Measurements from ENCODE around the gene LGI1. TPM values are rescaled to one million over a fixed set of nuclear protein-coding genes. Genes with fewer than 3 reads are reported as not detected.

The LGI1 gene
- total RNA-seq, 2 donors from 2014 or later: 4.7 TPM; not detected in 1

DNA sequence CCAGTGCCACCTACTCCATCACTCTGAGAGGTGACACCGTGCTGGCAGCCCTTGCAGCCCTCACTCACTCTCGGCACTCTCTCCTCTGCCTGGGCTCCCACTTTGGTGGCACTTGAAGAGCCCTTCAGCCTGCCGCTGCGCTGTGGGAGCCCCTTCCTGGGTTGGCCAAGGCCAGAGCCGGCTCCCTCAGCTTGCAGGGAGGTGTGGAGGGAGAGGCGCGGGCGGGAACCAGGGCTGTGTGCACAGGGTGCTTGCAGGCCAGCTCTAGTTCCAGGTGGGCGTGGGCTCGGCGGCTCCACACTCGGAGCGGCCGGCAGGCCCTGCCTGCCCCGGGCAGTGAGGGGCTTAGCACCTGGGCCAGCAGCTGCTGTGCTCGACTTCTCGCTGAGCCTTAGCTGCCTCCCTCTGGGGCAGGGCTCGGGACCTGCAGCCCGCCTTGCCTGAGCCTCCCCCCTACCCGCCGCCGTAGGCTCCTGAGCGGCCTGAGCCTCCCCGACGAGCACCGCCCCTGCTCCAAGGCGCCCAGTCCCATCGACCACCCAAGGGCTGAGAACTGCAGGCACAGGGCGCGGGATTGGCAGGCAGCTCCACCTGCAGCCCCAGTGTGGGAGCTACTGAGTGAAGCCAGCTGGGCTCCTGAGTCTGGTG, 87.4 kb downstream of the LGI1 start:
- H3K36me3 ChIP-seq: no peaks in the 10 kb centered on the region
- no peaks in the 10 kb centered on the region for H3K4me1 ChIP-seq (ENCODE audit: control insufficient read depth in 1 of 2, low read depth in 2 of 2)
- ATAC-seq (ENCODE audit: insufficient number of reproducible peaks, low FRiP score, low read depth): no peak
- no peak overlapping the region for H3K27ac ChIP-seq
- TF ChIP-seq, protein P1, sequence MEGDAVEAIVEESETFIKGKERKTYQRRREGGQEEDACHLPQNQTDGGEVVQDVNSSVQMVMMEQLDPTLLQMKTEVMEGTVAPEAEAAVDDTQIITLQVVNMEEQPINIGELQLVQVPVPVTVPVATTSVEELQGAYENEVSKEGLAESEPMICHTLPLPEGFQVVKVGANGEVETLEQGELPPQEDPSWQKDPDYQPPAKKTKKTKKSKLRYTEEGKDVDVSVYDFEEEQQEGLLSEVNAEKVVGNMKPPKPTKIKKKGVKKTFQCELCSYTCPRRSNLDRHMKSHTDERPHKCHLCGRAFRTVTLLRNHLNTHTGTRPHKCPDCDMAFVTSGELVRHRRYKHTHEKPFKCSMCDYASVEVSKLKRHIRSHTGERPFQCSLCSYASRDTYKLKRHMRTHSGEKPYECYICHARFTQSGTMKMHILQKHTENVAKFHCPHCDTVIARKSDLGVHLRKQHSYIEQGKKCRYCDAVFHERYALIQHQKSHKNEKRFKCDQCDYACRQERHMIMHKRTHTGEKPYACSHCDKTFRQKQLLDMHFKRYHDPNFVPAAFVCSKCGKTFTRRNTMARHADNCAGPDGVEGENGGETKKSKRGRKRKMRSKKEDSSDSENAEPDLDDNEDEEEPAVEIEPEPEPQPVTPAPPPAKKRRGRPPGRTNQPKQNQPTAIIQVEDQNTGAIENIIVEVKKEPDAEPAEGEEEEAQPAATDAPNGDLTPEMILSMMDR (IDR thresholded peaks at IDR 0.05): no peak
- H3K9me3 ChIP-seq: no peaks in the 10 kb centered on the region
- DNase-seq (ENCODE audit: low spot score): no peak
- no peak overlapping the region for H3K4me3 ChIP-seq
- H3K27me3 ChIP-seq (replicated peaks; ENCODE audit: insufficient read depth): no peaks in the 10 kb centered on the region

Other genes with a start within 250 kb of the LGI1 start
- 1 to 10 TPM in 1 of 2 donors, not detected in 1; 1.3 TPM for gene FFAR4, start 191.3 kb upstream of the LGI1 start, total RNA-seq
- gene RBP4, start 156.7 kb upstream of the LGI1 start, total RNA-seq: 10 to 100 TPM; 23.1 to 23.3 TPM
- not detected for gene PDE6C, start 145.4 kb upstream of the LGI1 start, total RNA-seq
- gene FRA10AC1, start 55.3 kb upstream of the LGI1 start, total RNA-seq: 10 to 100 TPM; 25.7 to 35.9 TPM
- 10 to 100 TPM in 1 of 2 donors, under 1 TPM in 1; 0.68 to 10.0 TPM for gene SLC35G1, start 136.0 kb downstream of the LGI1 start, total RNA-seq
- gene PLCE1, start 236.0 kb downstream of the LGI1 start, total RNA-seq: 10 to 100 TPM; 13.5 to 28.3 TPM

Measured in thoracic aorta (tissue), 2 donors.